BE2C (cell line): ENCODE data around the gene SLC4A1AP.

ENCODE experiments used
- DNase-seq: peaks from one replicate; pipeline ENCODE4 v3.0.0-alpha.2; 2020
- H3K27me3 ChIP-seq: fragments of 250-450 bp; sonication (Bioruptor Pico); 2 replicates; pipeline ENCODE4 v1.5.1; 2020; ENCODE audit warnings: mild to moderate bottlenecking
- H3K36me3 ChIP-seq: fragments of 250-450 bp; sonication (Bioruptor Pico); 2 replicates; pipeline ENCODE4 v1.5.1; 2020; ENCODE audit warnings: mild to moderate bottlenecking
- H3K4me1 ChIP-seq: fragments of 250-450 bp; sonication (Bioruptor Pico); 2 replicates; pipeline ENCODE4 v1.5.1; 2020
- H3K4me3 ChIP-seq: 2 replicates; pipeline ENCODE4 v1.5.1; 2011; ENCODE audit warnings: low read depth, low read length
- H3K9me3 ChIP-seq: fragments of 250-450 bp; sonication (Bioruptor Pico); 2 replicates; pipeline ENCODE4 v1.5.1; 2020
- TF ChIP-seq, protein P1 (sequence below): IDR thresholded peaks from 2 replicates; pipeline ENCODE4 v1.5.1; 2012; ENCODE audit warnings: mild to moderate bottlenecking, low read depth, low read length

Gene SLC4A1AP

DNA sequence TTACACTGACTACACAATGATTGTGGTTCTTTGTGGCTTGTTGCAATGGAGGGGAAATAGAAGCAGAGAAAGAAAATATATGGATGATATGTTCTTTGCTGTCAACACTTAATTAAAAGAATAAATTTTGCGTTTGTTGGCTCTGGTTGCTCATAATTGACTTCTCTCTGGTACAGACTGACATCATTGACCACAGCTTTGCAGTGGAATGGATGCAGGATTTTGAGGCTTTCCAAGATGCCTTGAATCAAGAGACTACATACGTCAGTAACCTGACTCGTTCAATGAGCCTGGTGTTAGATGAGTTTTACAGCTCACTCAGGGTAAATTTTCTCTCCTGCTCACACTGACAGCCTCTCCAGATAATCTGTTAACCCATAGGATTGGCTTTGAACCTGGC, 25.0 kb upstream of the SLC4A1AP start:
- TF ChIP-seq, protein P1, sequence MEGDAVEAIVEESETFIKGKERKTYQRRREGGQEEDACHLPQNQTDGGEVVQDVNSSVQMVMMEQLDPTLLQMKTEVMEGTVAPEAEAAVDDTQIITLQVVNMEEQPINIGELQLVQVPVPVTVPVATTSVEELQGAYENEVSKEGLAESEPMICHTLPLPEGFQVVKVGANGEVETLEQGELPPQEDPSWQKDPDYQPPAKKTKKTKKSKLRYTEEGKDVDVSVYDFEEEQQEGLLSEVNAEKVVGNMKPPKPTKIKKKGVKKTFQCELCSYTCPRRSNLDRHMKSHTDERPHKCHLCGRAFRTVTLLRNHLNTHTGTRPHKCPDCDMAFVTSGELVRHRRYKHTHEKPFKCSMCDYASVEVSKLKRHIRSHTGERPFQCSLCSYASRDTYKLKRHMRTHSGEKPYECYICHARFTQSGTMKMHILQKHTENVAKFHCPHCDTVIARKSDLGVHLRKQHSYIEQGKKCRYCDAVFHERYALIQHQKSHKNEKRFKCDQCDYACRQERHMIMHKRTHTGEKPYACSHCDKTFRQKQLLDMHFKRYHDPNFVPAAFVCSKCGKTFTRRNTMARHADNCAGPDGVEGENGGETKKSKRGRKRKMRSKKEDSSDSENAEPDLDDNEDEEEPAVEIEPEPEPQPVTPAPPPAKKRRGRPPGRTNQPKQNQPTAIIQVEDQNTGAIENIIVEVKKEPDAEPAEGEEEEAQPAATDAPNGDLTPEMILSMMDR: no peak
- no peaks in the 10 kb centered on the region for H3K9me3 ChIP-seq
- H3K4me3 ChIP-seq: no peak overlapping the region
- H3K27me3 ChIP-seq: no peaks in the 10 kb centered on the region
- no peak for DNase-seq
- peaks cover 88% of the 10 kb centered on the region for H3K36me3 ChIP-seq
- no peaks in the 10 kb centered on the region for H3K4me1 ChIP-seq

- TF ChIP-seq, protein P1: no peak
- H3K4me3 ChIP-seq: no peak overlapping the region
- no peaks in the 10 kb centered on the region for H3K4me1 ChIP-seq
- H3K9me3 ChIP-seq: no peaks in the 10 kb centered on the region
- no peak for DNase-seq
- H3K27me3 ChIP-seq: no peaks in the 10 kb centered on the region
- H3K36me3 ChIP-seq: peaks cover 80% of the 10 kb centered on the region
Observed at GRCh38 chr2:27640722-27641245, 22.9 kb upstream of the SLC4A1AP start.

- TF ChIP-seq, protein P1: no peak
- DNase-seq: no peak
- peaks cover 77% of the 10 kb centered on the region for H3K36me3 ChIP-seq
- H3K4me1 ChIP-seq: no peaks in the 10 kb centered on the region
- H3K9me3 ChIP-seq: no peaks in the 10 kb centered on the region
- H3K27me3 ChIP-seq: no peaks in the 10 kb centered on the region
- H3K4me3 ChIP-seq: no peak overlapping the region
Observed at GRCh38 chr2:27645197-27645596, 18.5 kb upstream of the SLC4A1AP start.

GRCh38 chr2:27647289-27647688, 16.4 kb upstream of the SLC4A1AP start:
- TF ChIP-seq, protein P1: no peak
- Histone ChIP-seq H3K27me3 (no peaks in the 10 kb centered on the region), H3K4me3 (no peak overlapping the region), H3K9me3 (no peaks in the 10 kb centered on the region), H3K36me3 (peaks cover 76% of the 10 kb centered on the region), H3K4me1 (no peaks in the 10 kb centered on the region)
- no peak for DNase-seq

GRCh38 chr2:27647737-27648136, 16.0 kb upstream of the SLC4A1AP start:
- Histone ChIP-seq H3K27me3 (no peaks in the 10 kb centered on the region), H3K36me3 (peaks cover 76% of the 10 kb centered on the region), H3K4me3 (no peak overlapping the region), H3K4me1 (no peaks in the 10 kb centered on the region), H3K9me3 (no peaks in the 10 kb centered on the region)
- no peak for DNase-seq
- TF ChIP-seq, protein P1: no peak

DNA sequence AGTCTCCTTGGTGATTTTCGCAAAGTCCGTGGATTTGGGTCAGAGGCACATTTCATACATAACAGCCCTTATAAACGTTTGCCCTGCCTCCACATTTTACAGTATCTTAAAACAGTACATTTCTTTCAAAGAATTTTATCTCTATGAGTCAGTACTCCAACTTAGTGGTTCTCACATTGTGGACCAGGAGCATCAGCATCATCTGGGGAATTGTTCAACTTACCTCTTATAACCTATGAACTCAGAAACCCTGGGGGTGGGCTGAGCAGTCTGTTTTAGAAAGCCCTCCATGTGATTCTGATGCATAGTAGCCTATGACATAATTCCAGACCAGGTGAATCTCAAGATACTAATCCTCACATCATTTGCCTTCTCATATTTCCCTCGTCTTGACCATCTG, 12.6 kb upstream of the SLC4A1AP start:
- Histone ChIP-seq H3K4me1 (no peaks in the 10 kb centered on the region), H3K36me3 (peaks cover 82% of the 10 kb centered on the region), H3K4me3 (no peak overlapping the region), H3K27me3 (no peaks in the 10 kb centered on the region), H3K9me3 (no peaks in the 10 kb centered on the region)
- DNase-seq: no peak
- TF ChIP-seq, protein P1: no peak
